ENCODE measurements around the gene ZC3H14.
"Not testable (repeated sequence)": the region's sequence is repeated elsewhere in the genome, so short reads cannot be mapped to it uniquely, and the experiment has no call there.

ZC3H14 gene, protein sequence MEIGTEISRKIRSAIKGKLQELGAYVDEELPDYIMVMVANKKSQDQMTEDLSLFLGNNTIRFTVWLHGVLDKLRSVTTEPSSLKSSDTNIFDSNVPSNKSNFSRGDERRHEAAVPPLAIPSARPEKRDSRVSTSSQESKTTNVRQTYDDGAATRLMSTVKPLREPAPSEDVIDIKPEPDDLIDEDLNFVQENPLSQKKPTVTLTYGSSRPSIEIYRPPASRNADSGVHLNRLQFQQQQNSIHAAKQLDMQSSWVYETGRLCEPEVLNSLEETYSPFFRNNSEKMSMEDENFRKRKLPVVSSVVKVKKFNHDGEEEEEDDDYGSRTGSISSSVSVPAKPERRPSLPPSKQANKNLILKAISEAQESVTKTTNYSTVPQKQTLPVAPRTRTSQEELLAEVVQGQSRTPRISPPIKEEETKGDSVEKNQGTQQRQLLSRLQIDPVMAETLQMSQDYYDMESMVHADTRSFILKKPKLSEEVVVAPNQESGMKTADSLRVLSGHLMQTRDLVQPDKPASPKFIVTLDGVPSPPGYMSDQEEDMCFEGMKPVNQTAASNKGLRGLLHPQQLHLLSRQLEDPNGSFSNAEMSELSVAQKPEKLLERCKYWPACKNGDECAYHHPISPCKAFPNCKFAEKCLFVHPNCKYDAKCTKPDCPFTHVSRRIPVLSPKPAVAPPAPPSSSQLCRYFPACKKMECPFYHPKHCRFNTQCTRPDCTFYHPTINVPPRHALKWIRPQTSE

DNA sequence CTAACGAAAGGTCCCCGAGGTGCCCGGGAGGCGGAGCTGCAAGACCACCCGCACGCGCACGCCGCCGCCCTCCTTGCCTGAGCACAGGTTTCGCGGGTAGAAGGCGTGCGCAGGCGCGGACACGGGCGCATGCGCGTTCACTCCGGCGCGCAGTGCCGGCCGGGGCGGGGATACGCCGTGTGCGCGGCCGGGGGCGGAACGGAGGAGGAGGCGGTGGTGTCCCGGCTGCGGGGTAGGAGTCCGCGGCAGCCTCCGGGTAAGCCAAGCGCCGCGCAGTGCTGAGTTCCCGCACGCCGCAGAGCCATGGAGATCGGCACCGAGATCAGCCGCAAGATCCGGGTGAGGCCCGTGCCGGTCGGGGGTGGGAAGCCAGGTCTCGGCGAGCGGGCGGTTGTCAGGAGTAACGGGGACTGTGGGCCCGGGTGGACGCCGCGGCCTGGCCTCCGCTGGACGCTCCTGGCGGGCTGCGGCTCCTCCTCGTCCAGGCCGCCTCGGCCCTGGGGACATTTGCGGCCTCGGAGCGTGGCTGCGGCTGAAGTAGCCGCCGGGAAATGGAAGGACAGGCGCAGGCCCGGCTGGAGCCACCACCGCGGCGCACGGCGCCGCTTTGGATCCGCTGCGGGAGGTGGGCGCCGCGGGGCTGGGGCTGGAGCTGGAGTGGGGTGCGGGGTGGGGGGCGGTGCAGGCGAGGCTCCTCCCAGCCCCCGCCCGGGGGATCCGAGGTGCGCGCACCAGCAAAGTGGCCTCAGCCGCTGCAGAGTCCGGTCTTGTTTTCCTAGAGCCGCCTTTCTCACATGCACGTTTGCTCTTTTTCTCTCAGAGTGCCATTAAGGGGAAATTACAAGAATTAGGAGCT, at the start of gene ZC3H14:
Gene ZC3H14, plus strand, starts transcription at position 207 of the 856 bp plus-strand sequence. Its CDS starts 97 bp downstream, at position 304.
- H3K9ac ChIP-seq (ENCODE audit: low read length), result peak within 1 kb of the TSS; percentile 86
- H3K27me3 ChIP-seq (ENCODE audit: control insufficient read depth, insufficient read depth, low read length), result no peaks in the 10 kb centered on the region
- H3K27ac ChIP-seq (ENCODE audit: low read depth, low read length), result peak within 1 kb of the TSS; percentile 95
- H3K4me1 ChIP-seq (ENCODE audit: control insufficient read depth, insufficient read depth, low read length), result peaks cover 6% of the 10 kb centered on the region
- no peaks in the 10 kb centered on the region for H3K36me3 ChIP-seq (ENCODE audit: control insufficient read depth, insufficient read depth, low read length)
- peak within 1 kb of the TSS; percentile 87 for H3K4me3 ChIP-seq (ENCODE audit: low read length)

DNA sequence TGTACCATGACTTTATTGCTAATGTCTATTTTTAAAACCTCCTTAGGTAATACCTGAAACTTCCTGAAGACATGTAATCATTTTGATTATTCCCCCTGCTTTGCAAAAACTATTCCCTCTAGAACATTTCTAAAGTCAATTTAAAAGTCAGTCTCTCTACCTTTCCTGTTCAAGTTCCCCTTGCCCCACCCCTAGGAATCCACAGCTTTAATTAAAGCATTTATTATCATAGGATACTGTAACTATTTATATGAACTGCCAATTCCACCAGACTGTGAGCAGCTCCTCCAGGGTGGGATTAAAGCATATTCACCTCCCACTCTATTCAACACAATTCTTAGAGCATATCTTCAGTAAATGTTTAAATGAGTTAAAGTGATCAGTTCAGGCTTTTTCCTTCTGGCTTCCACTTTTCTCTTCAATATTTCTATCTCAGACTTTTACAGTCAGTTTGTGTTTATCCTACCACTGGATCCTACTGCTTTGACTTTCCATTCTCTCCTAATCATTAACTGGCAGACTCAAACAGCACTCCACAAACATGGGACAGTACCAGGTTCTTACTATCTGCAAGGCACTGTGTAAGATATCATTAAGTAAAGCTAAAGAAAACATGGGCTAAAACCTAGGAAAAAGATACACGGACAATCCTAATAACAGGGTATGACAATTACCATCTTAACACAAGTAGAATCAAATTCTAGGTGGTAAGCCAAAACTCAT, 47.2 kb upstream of the ZC3H14 start:
- peaks cover 2% of the 10 kb centered on the region for H3K36me3 ChIP-seq (ENCODE audit: control insufficient read depth, insufficient read depth, low read length)
- no peak overlapping the region for H3K4me3 ChIP-seq (ENCODE audit: low read length)
- H3K27ac ChIP-seq (ENCODE audit: low read depth, low read length), result no peak overlapping the region
- H3K4me1 ChIP-seq (ENCODE audit: control insufficient read depth, insufficient read depth, low read length), result no peaks in the 10 kb centered on the region
- H3K27me3 ChIP-seq (ENCODE audit: control insufficient read depth, insufficient read depth, low read length), result no peaks in the 10 kb centered on the region
- H3K9ac ChIP-seq (ENCODE audit: low read length), result no peak overlapping the region

DNA sequence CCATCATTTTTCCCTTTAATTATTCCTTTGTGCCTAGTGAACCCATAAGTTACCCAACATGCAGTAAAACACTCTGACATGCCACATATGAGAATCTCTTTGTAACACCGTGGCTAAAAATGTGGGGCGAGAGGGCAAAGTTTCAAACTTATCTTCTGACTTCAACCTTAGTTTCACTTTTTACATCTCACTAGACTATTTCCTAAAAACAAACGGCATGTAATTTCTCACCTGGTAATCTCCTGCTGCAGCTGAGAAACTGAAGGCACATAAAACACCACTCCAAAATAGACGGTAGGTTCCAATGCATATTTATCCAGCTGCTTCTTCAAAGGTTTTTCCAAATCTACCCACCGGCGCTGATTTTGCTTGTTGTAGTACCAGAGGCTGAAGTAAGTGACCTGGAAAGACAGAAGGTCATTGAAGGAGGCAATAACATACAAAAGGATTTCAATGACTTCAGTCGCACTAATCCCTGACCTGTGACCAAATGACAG, 45.9 kb upstream of the ZC3H14 start:
- Histone ChIP-seq H3K9ac (ENCODE audit: low read length) (no peak overlapping the region), H3K27ac (ENCODE audit: low read depth, low read length) (no peak overlapping the region), H3K4me1 (ENCODE audit: control insufficient read depth, insufficient read depth, low read length) (no peaks in the 10 kb centered on the region), H3K27me3 (ENCODE audit: control insufficient read depth, insufficient read depth, low read length) (no peaks in the 10 kb centered on the region), H3K36me3 (ENCODE audit: control insufficient read depth, insufficient read depth, low read length) (peaks cover 1% of the 10 kb centered on the region), H3K4me3 (ENCODE audit: low read length) (no peak overlapping the region)

DNA sequence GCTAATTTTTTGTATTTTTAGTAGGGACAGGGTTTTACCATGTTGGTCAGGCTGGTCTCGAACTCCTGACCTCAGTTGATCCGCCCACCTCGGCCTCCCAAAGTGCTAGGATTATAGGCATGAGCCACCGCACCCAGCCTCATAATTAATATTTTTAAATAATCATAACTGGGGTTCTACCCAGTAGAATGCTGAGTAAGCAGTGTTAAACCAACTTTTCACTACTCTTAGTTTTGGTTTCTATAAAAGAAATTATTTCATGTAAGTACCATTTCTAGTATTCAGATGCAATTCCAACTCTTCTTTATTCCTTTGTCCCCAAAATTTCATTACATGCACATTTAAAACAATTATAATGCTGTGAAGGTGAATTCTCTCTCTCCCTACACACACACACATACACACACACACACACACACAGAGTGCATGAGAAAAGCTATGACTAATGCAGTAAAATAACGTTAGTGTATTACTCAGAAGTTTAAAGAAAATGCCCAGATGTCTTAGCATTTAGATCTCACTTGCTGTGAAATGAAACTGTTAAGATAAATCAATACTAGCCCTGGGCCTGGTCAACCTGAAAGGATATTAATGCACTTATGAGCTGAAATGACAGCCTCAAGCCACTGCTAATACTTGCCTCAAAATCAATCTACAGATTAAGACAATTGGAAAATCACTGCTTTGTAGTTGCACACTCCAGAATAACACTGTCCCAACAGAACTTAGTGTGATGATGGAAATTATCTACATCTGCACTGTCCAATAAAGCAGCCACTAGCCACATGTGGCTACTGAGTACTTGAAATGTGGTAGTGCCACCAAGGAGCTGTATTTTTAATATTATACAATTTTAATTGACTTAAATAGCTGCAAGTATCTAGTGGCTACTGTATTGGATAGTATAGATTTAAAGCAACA, 44.0 kb upstream of the ZC3H14 start:
- Histone ChIP-seq H3K4me3 (ENCODE audit: low read length) (no peak overlapping the region), H3K36me3 (ENCODE audit: control insufficient read depth, insufficient read depth, low read length) (peaks cover 4% of the 10 kb centered on the region), H3K4me1 (ENCODE audit: control insufficient read depth, insufficient read depth, low read length) (no peaks in the 10 kb centered on the region), H3K27ac (ENCODE audit: low read depth, low read length) (no peak overlapping the region), H3K9ac (ENCODE audit: low read length) (no peak overlapping the region), H3K27me3 (ENCODE audit: control insufficient read depth, insufficient read depth, low read length) (no peaks in the 10 kb centered on the region)

DNA sequence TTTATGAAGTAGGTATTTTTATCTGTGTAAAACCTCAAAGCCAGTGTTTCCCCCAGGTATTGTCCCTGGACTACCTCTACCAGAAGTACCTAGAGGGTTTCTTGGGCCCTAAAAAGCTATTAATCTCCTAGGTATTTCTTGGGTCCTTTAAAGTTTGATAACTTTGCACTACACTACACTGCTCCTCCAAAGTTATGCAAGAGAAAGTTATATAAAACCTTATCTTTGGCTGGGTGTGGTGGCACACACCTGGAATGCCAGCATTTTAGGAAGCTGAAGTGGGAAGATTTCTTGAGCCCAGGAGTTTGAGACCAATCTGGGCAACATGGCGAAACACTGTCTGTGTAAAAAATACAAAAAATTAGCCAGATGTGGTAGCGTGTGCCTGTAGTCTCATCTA, 42.9 kb upstream of the ZC3H14 start:
- no peaks in the 10 kb centered on the region for H3K27me3 ChIP-seq (ENCODE audit: control insufficient read depth, insufficient read depth, low read length)
- no peak overlapping the region for H3K4me3 ChIP-seq (ENCODE audit: low read length)
- no peak overlapping the region for H3K27ac ChIP-seq (ENCODE audit: low read depth, low read length)
- peaks cover 4% of the 10 kb centered on the region for H3K36me3 ChIP-seq (ENCODE audit: control insufficient read depth, insufficient read depth, low read length)
- no peak overlapping the region for H3K9ac ChIP-seq (ENCODE audit: low read length)
- no peaks in the 10 kb centered on the region for H3K4me1 ChIP-seq (ENCODE audit: control insufficient read depth, insufficient read depth, low read length)

DNA sequence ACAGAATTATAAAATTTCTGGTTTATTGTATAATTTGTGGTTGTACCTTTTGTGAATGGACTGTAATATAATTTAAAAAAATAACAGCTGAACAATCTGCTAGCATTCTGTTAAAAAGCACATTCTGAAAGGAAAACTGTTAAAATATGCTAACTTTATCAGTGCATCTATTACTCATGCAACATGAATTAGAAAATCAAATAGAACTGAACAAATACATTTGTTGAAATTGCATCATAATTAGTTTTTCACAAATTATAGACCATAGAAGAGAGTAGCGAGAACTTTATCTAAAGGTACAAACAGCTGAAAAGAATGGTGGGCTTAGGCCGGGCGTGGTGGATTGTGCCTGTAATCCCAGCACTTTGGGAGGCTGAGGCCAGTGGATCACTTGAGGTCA, 41.0 kb upstream of the ZC3H14 start:
- Histone ChIP-seq H3K9ac (ENCODE audit: low read length) (no peak overlapping the region), H3K27me3 (ENCODE audit: control insufficient read depth, insufficient read depth, low read length) (no peaks in the 10 kb centered on the region)

DNA sequence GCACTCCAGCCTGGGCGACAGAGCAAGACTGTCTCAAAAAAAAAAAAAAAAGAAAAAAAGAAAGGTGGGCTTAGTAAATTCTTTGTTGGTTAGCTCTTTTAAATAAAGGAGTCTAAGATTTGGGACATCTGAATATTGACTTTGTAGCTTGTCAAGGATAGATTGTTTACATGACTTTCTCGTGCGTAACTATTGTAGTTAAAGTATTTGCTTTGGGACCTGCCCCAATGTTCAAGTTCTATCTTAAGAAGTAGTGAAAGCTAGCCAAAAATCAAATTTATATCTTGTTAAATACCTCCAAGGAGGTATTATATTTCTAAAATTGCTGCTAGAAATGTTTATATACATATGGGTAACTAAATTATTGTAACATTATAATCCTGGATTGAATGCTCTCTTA, 40.4 kb upstream of the ZC3H14 start:
- H3K27ac ChIP-seq (ENCODE audit: low read depth, low read length), result no peak overlapping the region
- H3K27me3 ChIP-seq (ENCODE audit: control insufficient read depth, insufficient read depth, low read length), result no peaks in the 10 kb centered on the region
- no peak overlapping the region for H3K9ac ChIP-seq (ENCODE audit: low read length)
- H3K36me3 ChIP-seq (ENCODE audit: control insufficient read depth, insufficient read depth, low read length), result peaks cover 4% of the 10 kb centered on the region
- no peaks in the 10 kb centered on the region for H3K4me1 ChIP-seq (ENCODE audit: control insufficient read depth, insufficient read depth, low read length)
- H3K4me3 ChIP-seq (ENCODE audit: low read length), result no peak overlapping the region

More for the DNA sequence above, 41.0 kb upstream of the ZC3H14 start:
- Histone ChIP-seq H3K27ac (ENCODE audit: low read depth, low read length) (no peak overlapping the region), H3K4me1 (ENCODE audit: control insufficient read depth, insufficient read depth, low read length) (no peaks in the 10 kb centered on the region), H3K36me3 (ENCODE audit: control insufficient read depth, insufficient read depth, low read length) (peaks cover 4% of the 10 kb centered on the region), H3K4me3 (ENCODE audit: low read length) (no peak overlapping the region)

DNA sequence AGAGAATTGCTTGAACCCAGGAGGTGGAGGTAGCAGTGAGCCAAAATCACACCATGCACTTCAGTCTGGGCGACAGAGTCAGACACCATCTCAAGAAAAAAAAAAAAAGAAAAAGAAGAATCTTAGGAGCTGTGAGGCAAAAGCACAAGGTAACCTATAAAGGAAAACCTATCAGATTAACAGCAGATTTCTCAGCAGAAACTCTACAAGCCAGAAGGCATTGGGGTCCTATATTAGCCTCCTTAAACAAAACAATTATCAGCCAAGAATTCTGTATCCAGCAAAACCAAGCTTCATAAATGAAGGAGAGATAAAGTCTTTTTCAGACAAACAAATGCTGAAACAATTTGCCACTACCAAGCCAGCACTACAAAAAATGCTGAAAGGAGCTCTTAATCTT, 32.9 kb upstream of the ZC3H14 start:
- H3K27ac ChIP-seq (ENCODE audit: low read depth, low read length); H3K27me3 ChIP-seq (ENCODE audit: control insufficient read depth, insufficient read depth, low read length): not testable (repeated sequence)

DNA sequence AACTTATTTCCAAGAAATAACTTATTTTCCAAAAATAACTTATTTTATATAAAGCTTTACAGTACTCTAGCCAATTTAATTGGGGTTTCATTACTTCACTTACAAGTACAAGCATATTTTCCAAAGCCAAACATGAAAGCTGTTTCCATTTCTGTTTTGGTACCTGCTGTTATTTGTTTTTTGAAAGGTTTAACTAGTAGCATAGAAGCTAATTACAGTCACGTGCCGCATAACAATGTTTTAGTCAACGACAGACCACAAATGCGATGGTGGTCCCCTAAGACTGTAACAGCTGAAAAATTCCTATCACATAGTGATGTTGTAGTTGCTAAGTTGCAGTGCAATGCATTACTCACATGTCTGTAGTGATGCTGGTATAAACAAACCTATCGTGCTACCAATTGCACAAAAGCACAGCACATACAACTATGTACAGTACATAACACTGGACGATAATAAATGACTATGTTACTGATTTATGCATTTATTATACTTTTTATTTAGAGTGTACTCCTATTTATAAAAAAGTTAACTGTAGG, 29.7 kb upstream of the ZC3H14 start:
- no peak overlapping the region for H3K4me3 ChIP-seq (ENCODE audit: low read length)
- H3K36me3 ChIP-seq (ENCODE audit: control insufficient read depth, insufficient read depth, low read length), result no peaks in the 10 kb centered on the region
- no peak overlapping the region for H3K27ac ChIP-seq (ENCODE audit: low read depth, low read length)
- H3K4me1 ChIP-seq (ENCODE audit: control insufficient read depth, insufficient read depth, low read length), result no peaks in the 10 kb centered on the region
- no peak overlapping the region for H3K9ac ChIP-seq (ENCODE audit: low read length)
- no peaks in the 10 kb centered on the region for H3K27me3 ChIP-seq (ENCODE audit: control insufficient read depth, insufficient read depth, low read length)

More for the DNA sequence above, 32.9 kb upstream of the ZC3H14 start:
- not testable (repeated sequence) for H3K4me1 ChIP-seq (ENCODE audit: control insufficient read depth, insufficient read depth, low read length); H3K9ac ChIP-seq (ENCODE audit: low read length); H3K4me3 ChIP-seq (ENCODE audit: low read length); H3K36me3 ChIP-seq (ENCODE audit: control insufficient read depth, insufficient read depth, low read length)

DNA sequence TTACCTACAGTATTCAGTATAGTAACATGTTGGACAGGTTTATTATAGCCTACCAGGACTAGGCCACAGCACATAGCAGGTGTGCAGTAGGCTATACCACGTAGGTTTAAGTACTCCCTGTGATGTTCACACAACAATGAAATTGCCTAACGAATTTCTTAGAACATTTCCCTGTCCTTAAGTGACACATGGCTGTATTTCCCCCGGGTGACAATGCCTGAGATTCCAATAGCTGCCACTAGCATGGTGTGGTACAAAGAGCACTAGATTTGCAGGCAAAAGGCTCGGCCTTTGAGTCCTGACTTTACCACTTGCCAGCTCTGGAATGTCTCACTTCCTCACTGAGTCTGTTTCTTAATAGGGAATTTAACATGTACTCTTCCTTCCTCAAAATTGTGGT, 27.7 kb upstream of the ZC3H14 start:
- no peaks in the 10 kb centered on the region for H3K27me3 ChIP-seq (ENCODE audit: control insufficient read depth, insufficient read depth, low read length)
- no peaks in the 10 kb centered on the region for H3K36me3 ChIP-seq (ENCODE audit: control insufficient read depth, insufficient read depth, low read length)
- H3K27ac ChIP-seq (ENCODE audit: low read depth, low read length), result no peak overlapping the region
- no peak overlapping the region for H3K4me3 ChIP-seq (ENCODE audit: low read length)
- no peaks in the 10 kb centered on the region for H3K4me1 ChIP-seq (ENCODE audit: control insufficient read depth, insufficient read depth, low read length)
- no peak overlapping the region for H3K9ac ChIP-seq (ENCODE audit: low read length)

DNA sequence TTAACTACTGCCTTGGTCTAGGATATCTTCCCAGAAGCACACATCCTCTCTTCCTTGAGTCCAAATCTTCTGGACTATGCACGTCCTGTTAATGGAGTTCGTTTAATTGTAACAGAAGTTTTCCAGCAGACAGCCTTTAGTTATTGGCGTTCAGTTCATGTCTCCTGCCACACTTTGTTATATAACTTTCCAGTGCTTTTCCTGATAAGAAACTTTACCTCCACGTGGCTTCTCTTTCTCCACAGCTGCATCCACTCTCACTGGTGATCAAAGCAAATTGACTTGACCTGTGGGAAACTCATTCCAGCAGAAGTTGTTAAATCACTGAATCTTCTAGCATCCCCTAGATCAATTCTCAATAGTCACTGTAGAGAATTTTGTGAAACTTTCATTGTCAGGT, 27.0 kb upstream of the ZC3H14 start:
- Histone ChIP-seq H3K27ac (ENCODE audit: low read depth, low read length) (no peak overlapping the region), H3K4me3 (ENCODE audit: low read length) (no peak overlapping the region), H3K36me3 (ENCODE audit: control insufficient read depth, insufficient read depth, low read length) (no peaks in the 10 kb centered on the region), H3K27me3 (ENCODE audit: control insufficient read depth, insufficient read depth, low read length) (no peaks in the 10 kb centered on the region), H3K4me1 (ENCODE audit: control insufficient read depth, insufficient read depth, low read length) (no peaks in the 10 kb centered on the region), H3K9ac (ENCODE audit: low read length) (no peak overlapping the region)

All from rectal smooth muscle tissue (tissue), 1 donor.